Amniotic stem cell (primary cell): ENCODE results near the gene ANGPTL7.
"Not testable (repeated sequence)": the region's sequence is repeated elsewhere in the genome, so short reads cannot be mapped to it uniquely, and the experiment has no call there.

Experiments used
- DNase-seq: peaks from one replicate; lab custom pipeline; 2025; lab: John Stamatoyannopoulos, UW

The ANGPTL7 gene

GRCh38 chr1:11170102-11170501 is 19.1 kb upstream of the ANGPTL7 start:
- no peak for DNase-seq

GRCh38 chr1:11174261-11174942 is 14.8 kb upstream of the ANGPTL7 start:
- no peak for DNase-seq

- no peak for DNase-seq
Observed at GRCh38 chr1:11175461-11175860, 13.7 kb upstream of the ANGPTL7 start.

GRCh38 chr1:11176081-11176706 is 13.0 kb upstream of the ANGPTL7 start:
- no peak for DNase-seq

GRCh38 chr1:11178021-11179015 is 10.8 kb upstream of the ANGPTL7 start:
- no peak for DNase-seq

- DNase-seq: no peak
Observed at GRCh38 chr1:11179125-11179524, 10.0 kb upstream of the ANGPTL7 start.

GRCh38 chr1:11179749-11180148 is 9.4 kb upstream of the ANGPTL7 start:
- DNase-seq: not testable (repeated sequence)

GRCh38 chr1:11180342-11180744 is 8.8 kb upstream of the ANGPTL7 start:
- no peak for DNase-seq

- no peak for DNase-seq
Observed at GRCh38 chr1:11182884-11183283, 6.3 kb upstream of the ANGPTL7 start.

- DNase-seq: no peak
Observed at GRCh38 chr1:11184973-11185372, 4.2 kb upstream of the ANGPTL7 start.

- no peak for DNase-seq
Observed at GRCh38 chr1:11187000-11187399, 2.2 kb upstream of the ANGPTL7 start.

GRCh38 chr1:11187494-11187893 is 1.7 kb upstream of the ANGPTL7 start:
- DNase-seq: no peak

GRCh38 chr1:11187931-11188330 is 1.2 kb upstream of the ANGPTL7 start:
- DNase-seq: no peak

GRCh38 chr1:11188381-11188780 is 774 bp upstream of the ANGPTL7 start:
- no peak for DNase-seq

- no peak for DNase-seq
Observed at GRCh38 chr1:11193376-11193775, 4.2 kb downstream of the ANGPTL7 start.

GRCh38 chr1:11194407-11195176 is 5.4 kb downstream of the ANGPTL7 start:
- no peak for DNase-seq

GRCh38 chr1:11196945-11197344 is 7.8 kb downstream of the ANGPTL7 start:
- no peak for DNase-seq

GRCh38 chr1:11197359-11197758 is 8.2 kb downstream of the ANGPTL7 start:
- no peak for DNase-seq

- no peak for DNase-seq
Observed at GRCh38 chr1:11198257-11198656, 9.1 kb downstream of the ANGPTL7 start.

- no peak for DNase-seq
Observed at GRCh38 chr1:11198851-11199594, 9.9 kb downstream of the ANGPTL7 start.
